Stimulated activated CD4-positive, alpha-beta T cell treated with anti-CD3 and anti-CD28 coated beads, Interleukin-4, amount 100 ng/mL, for 1 hour (primary cell): ENCODE results near the gene SLCO6A1.
"Not testable (repeated sequence)": the region's sequence is repeated elsewhere in the genome, so short reads cannot be mapped to it uniquely, and the experiment has no call there.

Experiments used
- DNase-seq: peaks from one replicate; pipeline ENCODE4 v3.0.0-alpha.2; 2020

SLCO6A1 gene

GRCh38 chr5:102498271-102499034 is at the start of gene SLCO6A1:
Gene SLCO6A1, minus strand, starts transcription at chr5:102499001. Its CDS starts 157 bp downstream, at chr5:102498844.
- DNase-seq = no peak

GRCh38 chr5:102547141-102548035 is 48.6 kb upstream of the SLCO6A1 start:
- no peak for DNase-seq

DNA sequence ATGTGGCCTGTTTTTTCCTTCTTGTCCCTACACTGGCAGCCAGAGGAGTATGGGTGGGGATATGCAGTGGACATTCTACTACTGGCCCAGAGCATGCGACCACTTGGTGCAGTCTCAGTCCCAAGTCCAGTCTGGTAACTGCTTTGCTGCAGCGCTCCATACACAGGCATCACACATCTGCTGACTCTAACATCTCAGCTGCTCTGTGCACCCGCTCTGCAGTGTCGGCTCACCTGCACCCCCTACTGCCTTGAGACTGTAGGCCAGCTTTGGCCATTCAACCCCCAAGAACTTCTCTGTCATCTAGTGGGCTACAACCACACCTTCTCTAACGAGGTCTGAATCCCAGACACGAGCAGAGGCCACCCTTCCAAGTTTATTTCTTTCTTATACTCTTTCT is 46.4 kb upstream of the SLCO6A1 start:
- DNase-seq = no peak

GRCh38 chr5:102542057-102542456 is 43.3 kb upstream of the SLCO6A1 start:
- no peak for DNase-seq

DNA sequence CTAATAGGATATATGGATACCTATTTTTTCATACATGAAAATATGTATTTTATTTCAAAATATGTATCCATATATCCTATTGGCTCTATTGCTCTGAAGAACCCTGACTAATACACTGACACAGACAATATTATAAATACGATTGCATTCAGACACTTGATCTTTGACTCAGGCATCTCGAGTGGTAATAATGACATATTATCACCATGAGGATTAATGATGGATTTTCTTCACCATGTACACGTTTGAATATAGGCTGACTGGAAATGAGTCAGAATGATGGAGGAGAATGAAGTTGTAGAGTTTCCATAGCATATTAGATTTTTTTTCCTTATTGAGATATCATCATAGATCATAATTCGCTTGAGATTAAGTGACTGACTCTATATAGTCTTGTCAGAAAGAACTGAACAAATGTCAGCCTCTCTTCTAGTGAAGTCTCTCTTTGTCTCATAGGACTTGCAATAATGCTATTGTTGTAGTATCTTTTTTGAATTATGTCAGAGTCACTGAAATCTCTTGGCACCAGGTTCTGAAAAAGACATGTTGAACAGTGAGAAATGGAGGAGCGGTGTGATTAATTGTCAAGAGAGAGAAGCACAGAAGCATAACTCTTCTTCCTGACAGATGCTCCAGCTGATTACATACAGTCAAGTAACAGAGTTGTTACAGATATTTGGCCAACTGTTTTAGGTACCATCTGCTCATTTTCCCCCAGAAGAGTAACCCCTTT is 41.4 kb upstream of the SLCO6A1 start:
- DNase-seq = no peak

DNA sequence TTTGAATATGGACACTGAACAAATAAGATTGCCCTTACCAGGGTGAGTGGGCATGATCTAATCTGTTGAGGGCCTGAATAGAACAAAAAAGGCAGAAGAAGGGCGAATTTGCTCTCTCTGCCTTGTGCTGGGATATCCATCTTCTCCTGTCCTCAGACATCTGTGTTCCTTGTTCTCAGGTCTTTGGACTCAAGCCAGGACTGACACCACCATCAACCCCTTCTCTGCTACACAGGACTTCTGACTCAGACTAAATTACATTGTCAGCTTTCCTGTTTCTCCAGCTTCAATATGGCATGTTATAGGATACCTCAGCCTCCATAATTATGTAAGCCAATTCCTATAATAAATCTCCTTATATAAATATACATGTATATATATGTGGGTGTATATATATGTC is 40.8 kb upstream of the SLCO6A1 start:
- DNase-seq = no peak

GRCh38 chr5:102537011-102537410 is 38.2 kb upstream of the SLCO6A1 start:
- DNase-seq = no peak

- no peak for DNase-seq
These were observed 37.6 kb upstream of the SLCO6A1 start for GRCh38 chr5:102536323-102536928.

DNA sequence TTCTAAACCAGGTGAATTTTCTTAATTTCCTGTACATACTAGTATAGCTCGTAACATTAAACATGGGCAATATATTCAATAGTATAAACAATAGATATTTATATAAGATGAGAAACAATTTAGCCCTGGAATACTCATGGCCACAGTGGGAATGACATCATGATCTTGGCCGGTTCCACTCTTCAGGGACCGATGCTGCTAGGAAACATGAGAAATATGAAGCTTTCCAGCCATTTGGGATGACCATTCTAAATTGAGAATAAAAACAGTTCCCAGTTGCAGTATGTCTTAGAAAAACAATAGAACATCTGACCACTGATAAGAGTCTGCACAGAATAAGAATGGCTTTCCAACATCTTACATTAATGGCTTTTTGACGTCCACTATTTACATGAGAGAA is 33.3 kb upstream of the SLCO6A1 start:
- DNase-seq = no peak

GRCh38 chr5:102531506-102531905 is 32.7 kb upstream of the SLCO6A1 start:
- no peak for DNase-seq

- no peak for DNase-seq
These were observed 30.6 kb upstream of the SLCO6A1 start for GRCh38 chr5:102529447-102529846.

- DNase-seq = no peak
These were observed 30.2 kb upstream of the SLCO6A1 start for GRCh38 chr5:102529031-102529430.

- no peak for DNase-seq
These were observed 29.8 kb upstream of the SLCO6A1 start for GRCh38 chr5:102528600-102528999.

DNA sequence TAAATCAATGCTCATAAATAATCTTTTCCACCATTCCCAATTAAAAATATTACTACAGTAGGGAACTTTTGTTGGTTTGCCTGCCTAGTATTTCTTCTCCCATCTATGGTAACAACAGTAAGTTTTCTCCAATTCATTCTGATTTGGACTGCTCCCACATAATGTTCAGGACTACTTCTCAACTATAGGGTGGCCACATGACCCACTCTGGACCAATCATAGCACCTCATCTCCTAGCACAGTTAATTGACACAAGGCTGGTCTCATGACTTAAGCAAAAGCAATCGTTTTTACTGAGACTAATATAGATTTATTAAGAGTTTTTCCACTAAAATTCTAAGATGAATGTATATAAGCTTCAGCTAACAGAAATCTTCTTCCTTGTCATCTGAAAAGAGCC is 28.7 kb upstream of the SLCO6A1 start:
- no peak for DNase-seq

DNA sequence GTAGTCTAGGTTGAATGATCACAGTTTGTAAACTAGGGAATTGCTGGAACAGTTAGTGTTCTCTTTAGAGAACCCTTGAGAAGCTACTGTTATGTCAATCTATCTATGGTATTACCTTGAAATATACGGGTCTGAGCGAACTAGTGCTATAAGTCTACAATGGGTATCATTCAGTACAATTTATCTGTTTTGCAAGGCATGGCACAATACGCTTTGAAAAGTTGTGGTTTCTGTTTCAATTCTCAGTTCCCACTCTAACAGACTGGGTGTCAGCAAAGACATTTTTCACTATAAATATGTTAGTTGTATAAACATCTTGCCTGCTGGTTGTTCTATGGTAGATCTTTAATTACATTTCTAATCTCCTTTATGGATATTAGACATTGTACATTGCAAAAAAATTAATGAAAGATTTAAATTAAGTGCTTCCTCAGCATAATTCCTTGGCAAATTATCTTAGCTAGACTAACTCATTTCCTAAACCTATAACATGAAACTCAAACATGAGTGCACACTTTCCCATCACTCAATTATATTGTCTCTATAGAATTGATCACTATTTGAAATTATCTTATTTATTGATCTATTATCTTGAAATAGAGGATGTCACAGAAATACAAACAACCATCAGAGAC is 24.9 kb upstream of the SLCO6A1 start:
- no peak for DNase-seq

DNA sequence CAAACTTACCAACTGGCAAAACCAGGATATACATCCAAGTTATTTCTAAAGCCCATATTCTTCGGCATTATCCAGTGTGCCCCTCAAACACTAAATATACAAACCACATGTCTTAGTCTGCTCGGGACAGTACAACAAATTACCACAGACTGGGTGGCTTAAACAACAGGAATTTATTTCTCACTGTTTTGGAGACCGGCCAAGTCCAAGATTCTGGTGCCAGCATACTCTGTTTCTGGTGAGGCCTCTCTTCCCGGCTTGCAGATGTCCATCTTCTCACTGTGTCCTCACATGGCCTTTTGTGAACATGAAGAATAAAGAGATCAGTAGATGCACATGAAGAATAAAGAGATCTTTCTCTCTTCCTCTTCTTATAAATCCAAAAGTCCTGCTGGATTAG is 12.9 kb upstream of the SLCO6A1 start:
- no peak for DNase-seq

DNA sequence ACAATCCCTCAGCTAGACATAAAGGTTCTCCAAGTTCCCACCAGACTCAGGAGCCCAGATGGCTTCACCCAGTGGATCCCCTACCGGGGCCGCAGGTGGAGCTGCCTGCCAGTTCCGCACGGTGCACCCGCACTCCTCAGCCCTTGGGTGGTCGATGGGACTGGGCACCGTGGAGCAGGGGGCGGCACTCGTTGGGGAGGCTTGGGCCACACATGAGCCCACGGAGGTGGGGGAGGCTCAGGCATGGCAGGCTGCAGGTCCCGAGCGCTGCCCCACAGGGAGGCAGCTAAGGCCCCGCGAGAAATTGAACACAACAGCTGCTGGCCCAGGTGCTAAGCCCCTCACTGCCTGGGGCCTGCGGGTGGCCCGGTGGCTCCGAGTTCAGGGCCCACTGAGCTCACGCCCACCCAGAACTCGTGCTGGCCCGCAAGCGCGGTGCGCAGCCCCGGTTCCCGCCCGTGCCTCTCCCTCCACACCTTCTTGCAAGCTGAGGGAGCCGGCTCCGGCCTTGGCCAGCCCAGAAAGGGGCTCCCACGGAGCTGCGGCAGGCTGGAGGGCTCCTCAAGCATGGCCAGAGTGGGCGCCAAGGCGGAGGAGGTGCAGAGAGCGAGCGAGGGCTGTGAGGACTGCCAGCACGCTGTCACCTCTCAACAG is 7.4 kb downstream of the SLCO6A1 start:
- DNase-seq = not testable (repeated sequence)

DNA sequence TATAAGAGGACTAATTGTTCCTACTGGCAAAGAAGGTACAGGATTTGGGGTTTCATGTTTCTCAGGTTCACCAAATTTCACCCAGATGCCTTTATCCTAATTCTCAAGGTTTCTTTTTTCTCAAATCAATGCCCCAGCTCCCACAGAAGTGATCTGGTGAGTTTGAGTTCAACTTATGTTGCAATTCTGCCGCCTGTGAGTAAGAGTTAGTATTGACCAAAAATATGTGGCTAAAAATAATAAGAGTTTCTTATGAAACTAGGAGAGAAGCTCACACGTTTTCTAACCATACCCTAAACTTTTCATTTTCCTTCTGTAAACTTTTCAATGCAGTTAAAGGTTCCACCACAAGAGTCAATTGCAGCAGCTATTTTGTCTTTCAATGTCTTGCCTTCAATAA is 15.1 kb downstream of the SLCO6A1 start:
- DNase-seq = no peak

GRCh38 chr5:102481054-102481715 is 17.6 kb downstream of the SLCO6A1 start:
- DNase-seq = no peak

GRCh38 chr5:102453716-102454115 is 45.1 kb downstream of the SLCO6A1 start:
- no peak for DNase-seq

DNA sequence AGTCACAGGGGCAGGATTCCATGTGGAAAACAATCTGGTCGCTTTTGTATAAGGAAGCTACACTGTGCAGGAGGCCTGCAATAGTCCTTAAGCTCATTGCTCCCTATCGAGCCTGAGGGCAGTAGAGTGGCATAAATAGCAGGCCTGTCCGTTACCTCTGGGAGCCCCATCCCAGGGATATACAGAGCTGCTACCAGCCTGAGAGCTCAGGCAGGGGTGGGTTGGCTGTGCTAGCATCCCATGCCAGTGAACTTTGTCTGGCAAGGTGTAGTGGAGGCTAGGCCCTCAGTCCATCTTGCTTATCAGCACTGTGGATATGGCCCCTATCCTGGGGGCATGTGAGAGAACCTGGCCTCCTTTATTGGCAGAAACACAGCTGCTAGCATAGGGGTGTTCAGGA is 47.7 kb downstream of the SLCO6A1 start:
- no peak for DNase-seq
